ENCODE measurements around the gene TUBB2A.
"Not testable (repeated sequence)": the region's sequence is repeated elsewhere in the genome, so short reads cannot be mapped to it uniquely, and the experiment has no call there.

TUBB2A gene

DNA sequence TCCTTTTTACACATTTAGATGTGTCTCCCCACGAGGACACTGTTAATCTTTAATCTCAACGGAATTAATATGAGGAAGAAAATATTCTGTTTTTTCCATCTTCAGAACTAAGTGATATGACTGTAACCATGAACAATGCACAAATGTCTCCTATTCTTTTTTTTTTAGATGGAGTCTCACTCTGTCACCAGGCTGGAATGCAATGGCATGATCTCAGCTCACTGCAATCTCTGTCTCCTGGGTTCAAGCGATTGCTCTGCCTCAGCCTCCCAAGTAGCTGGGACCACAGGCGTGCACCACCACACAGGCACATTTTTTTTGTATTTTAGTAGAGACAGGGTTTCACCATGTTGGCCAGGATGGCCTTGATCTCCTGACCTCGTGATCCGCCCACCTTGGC is 19.5 kb downstream of the TUBB2A start:
- H3K4me3 ChIP-seq (ENCODE audit: low read depth in 1 of 2, low read length in 2 of 2); H3K27ac ChIP-seq (ENCODE audit: low read depth, low read length); H3K9me3 ChIP-seq (ENCODE audit: control insufficient read depth in 1 of 2, low read length in 2 of 2); H3K27me3 ChIP-seq (ENCODE audit: control insufficient read depth in 1 of 2, insufficient read depth in 2 of 2, low read length in 2 of 2); H3K9ac ChIP-seq (ENCODE audit: low read depth in 1 of 2, low read length in 2 of 2): not testable (repeated sequence)
- Histone ChIP-seq H3K36me3 (ENCODE audit: control insufficient read depth in 1 of 2, insufficient read depth in 2 of 2, low read length in 2 of 2) (peaks cover 7 to 28% of the 10 kb centered on the region in 2 donors), H3K4me1 (ENCODE audit: control insufficient read depth in 1 of 2, insufficient read depth in 2 of 2, low read length in 2 of 2) (peaks cover 39 to 46% of the 10 kb centered on the region in 2 donors)

DNA sequence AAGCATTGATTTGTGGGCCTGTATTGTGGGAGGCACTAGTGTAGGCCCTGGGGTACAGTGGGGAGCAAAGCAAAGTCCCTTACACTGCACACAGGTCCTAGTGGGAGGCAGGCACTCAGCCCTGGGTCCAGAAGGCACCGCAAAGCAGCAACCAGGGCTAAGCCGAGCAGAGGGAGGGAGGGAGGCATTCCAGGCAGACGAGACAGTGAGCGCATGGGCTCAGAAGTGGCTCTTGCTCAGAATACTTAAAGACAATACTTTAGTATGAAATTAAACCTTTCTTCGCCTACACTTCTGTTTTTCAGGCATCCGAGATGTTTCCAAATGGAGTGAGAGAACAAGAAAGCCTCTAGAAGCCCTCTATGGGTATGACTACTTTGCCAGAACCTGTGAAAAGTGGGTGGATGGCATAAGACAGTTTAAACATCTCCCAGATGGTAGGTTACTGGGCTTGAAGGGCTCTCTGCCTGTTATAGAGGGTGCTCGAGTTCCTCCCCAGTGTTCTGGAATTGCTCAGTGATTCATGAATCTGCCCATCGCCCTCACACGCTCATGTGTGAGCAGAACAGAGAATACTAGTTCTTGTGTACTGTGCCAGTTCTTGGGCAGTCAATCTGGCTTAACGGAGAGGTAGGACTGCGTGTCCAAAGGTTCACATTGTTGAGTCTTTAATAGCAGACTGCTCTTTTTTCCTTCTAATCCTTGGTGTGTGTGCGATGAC is 20.1 kb downstream of the TUBB2A start:
- Histone ChIP-seq H3K36me3 (ENCODE audit: control insufficient read depth in 1 of 2, insufficient read depth in 2 of 2, low read length in 2 of 2) (peaks cover 7 to 28% of the 10 kb centered on the region in 2 donors), H3K9ac (ENCODE audit: low read depth in 1 of 2, low read length in 2 of 2) (no peak overlapping the region), H3K9me3 (ENCODE audit: control insufficient read depth in 1 of 2, low read length in 2 of 2) (no peaks in the 10 kb centered on the region), H3K4me3 (ENCODE audit: low read depth in 1 of 2, low read length in 2 of 2) (no peak overlapping the region), H3K4me1 (ENCODE audit: control insufficient read depth in 1 of 2, insufficient read depth in 2 of 2, low read length in 2 of 2) (peaks cover 39 to 46% of the 10 kb centered on the region in 2 donors), H3K27me3 (ENCODE audit: control insufficient read depth in 1 of 2, insufficient read depth in 2 of 2, low read length in 2 of 2) (no peaks in the 10 kb centered on the region), H3K27ac (ENCODE audit: low read depth, low read length) (no peak overlapping the region)

DNA sequence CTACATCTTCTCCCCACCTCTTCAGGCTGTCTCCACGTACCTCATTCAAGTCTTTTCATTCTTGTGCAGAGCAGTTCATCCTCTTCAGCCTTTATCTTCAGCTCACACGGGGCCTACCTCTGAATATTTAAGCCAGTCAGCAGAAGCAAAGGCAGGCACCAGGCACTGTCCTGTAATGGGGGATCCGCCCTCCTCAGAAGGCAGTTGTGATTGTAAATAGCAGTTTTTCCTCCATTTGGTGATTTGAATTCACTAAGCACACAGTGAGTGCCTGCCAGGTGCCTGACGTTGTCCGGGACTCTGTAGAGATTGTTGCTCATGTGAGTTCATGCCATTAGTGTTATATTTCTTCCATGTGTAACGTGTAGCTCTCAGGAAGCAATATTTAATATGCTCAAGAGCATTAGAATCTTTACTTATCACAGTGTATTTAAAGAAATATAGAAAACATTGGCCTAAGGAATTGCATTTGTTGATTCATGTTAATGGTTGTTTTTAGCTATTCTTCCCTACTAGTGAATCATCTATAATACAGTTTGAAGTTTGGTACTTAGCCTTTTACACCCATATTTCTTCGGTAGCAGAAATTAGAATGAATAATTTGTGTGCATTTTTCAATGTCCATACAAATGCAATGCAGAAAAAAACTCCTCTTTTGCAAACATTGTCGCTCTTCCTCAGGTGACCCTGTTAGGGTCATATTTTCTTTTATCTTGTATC is 20.9 kb downstream of the TUBB2A start:
- H3K27me3 ChIP-seq (ENCODE audit: control insufficient read depth in 1 of 2, insufficient read depth in 2 of 2, low read length in 2 of 2) = no peaks in the 10 kb centered on the region
- H3K27ac ChIP-seq (ENCODE audit: low read depth, low read length) = no peak overlapping the region
- peaks cover 39 to 46% of the 10 kb centered on the region in 2 donors for H3K4me1 ChIP-seq (ENCODE audit: control insufficient read depth in 1 of 2, insufficient read depth in 2 of 2, low read length in 2 of 2)
- H3K4me3 ChIP-seq (ENCODE audit: low read depth in 1 of 2, low read length in 2 of 2) = no peak overlapping the region
- H3K9me3 ChIP-seq (ENCODE audit: control insufficient read depth in 1 of 2, low read length in 2 of 2) = no peaks in the 10 kb centered on the region
- H3K9ac ChIP-seq (ENCODE audit: low read depth in 1 of 2, low read length in 2 of 2) = no peak overlapping the region
- peaks cover 7 to 36% of the 10 kb centered on the region in 2 donors for H3K36me3 ChIP-seq (ENCODE audit: control insufficient read depth in 1 of 2, insufficient read depth in 2 of 2, low read length in 2 of 2)

DNA sequence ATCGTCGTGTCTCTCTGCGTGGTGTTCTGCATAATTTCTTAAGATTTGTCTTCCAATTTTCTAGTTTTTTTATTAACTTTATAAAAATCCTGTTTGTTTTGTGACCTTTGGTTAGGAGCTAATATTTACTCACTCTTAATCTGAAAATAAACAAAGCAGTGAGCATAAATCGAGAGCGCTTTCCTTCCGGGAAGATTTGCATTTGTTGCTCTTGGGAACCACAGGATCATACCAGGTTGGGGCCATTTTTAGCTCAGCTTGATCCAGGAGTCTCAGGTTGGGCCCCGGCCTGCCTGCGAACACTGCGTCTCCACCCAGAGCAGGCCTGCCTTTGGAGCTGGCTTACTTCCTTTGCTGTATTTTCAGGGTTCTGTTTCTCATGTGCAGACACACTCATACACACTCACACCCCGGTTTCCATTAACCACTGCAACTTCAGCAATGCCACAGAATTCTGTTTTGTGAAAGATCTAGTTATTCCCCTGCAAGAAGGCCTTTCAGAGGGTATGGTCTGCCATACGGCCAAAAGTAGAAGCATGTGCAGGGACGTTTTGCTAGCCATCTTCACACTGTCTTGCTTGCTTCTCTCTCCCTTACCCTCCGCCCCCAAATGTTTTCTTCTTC is 21.6 kb downstream of the TUBB2A start:
- Histone ChIP-seq H3K36me3 (ENCODE audit: control insufficient read depth in 1 of 2, insufficient read depth in 2 of 2, low read length in 2 of 2) (peaks cover 7 to 35% of the 10 kb centered on the region in 2 donors), H3K4me3 (ENCODE audit: low read depth in 1 of 2, low read length in 2 of 2) (no peak overlapping the region), H3K27ac (ENCODE audit: low read depth, low read length) (no peak overlapping the region), H3K9ac (ENCODE audit: low read depth in 1 of 2, low read length in 2 of 2) (no peak overlapping the region), H3K4me1 (ENCODE audit: control insufficient read depth in 1 of 2, insufficient read depth in 2 of 2, low read length in 2 of 2) (peaks cover 39 to 46% of the 10 kb centered on the region in 2 donors), H3K27me3 (ENCODE audit: control insufficient read depth in 1 of 2, insufficient read depth in 2 of 2, low read length in 2 of 2) (no peaks in the 10 kb centered on the region), H3K9me3 (ENCODE audit: control insufficient read depth in 1 of 2, low read length in 2 of 2) (no peaks in the 10 kb centered on the region)

DNA sequence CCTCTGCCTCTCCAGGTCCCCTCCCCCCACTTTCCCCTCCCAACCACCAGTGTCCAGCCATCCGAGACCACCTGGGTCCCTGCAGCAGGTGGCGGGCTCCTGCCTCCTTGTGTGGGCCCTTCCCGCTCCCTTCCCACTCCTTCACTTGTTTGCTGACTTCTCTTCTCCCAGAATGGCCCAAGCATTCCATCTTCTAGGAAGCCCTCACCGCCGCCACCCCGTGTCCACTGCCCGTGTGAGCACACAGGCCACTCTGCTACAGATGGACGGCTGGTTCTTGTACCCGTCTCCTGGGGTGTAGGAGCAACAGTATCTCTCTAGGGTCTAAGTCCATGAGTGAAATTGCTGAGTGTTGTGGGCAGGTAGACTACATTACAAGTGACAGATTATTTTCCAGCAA is 23.8 kb downstream of the TUBB2A start:
- no peak overlapping the region for H3K4me3 ChIP-seq (ENCODE audit: low read depth in 1 of 2, low read length in 2 of 2)
- no peak overlapping the region for H3K9ac ChIP-seq (ENCODE audit: low read depth in 1 of 2, low read length in 2 of 2)
- no peak overlapping the region for H3K27ac ChIP-seq (ENCODE audit: low read depth, low read length)
- H3K9me3 ChIP-seq (ENCODE audit: control insufficient read depth in 1 of 2, low read length in 2 of 2) = no peaks in the 10 kb centered on the region
- H3K36me3 ChIP-seq (ENCODE audit: control insufficient read depth in 1 of 2, insufficient read depth in 2 of 2, low read length in 2 of 2) = peaks cover 10 to 45% of the 10 kb centered on the region in 2 donors
- peaks cover 27 to 31% of the 10 kb centered on the region in 2 donors for H3K4me1 ChIP-seq (ENCODE audit: control insufficient read depth in 1 of 2, insufficient read depth in 2 of 2, low read length in 2 of 2)
- no peaks in the 10 kb centered on the region for H3K27me3 ChIP-seq (ENCODE audit: control insufficient read depth in 1 of 2, insufficient read depth in 2 of 2, low read length in 2 of 2)

DNA sequence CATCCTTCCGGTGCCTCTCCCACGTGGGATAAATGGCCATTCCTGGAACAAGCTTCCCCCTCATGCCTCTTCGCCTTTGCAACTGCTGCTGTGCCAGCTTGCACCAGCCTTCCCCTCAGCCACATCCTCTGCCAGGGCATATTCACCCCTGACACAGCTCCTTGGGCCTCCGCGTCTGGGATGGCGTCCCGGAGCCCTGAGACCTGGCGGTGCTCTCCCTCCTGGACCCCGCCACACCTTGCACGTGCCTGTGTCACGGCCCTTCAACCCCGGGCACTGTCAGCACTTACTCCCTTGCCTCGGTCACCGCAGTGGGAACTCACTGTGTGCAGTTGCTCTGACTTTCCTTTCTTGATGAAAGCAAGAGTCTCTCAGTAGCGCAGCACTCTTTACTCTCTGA is 25.6 kb downstream of the TUBB2A start:
- Histone ChIP-seq H3K9me3 (ENCODE audit: control insufficient read depth in 1 of 2, low read length in 2 of 2) (no peaks in the 10 kb centered on the region), H3K4me1 (ENCODE audit: control insufficient read depth in 1 of 2, insufficient read depth in 2 of 2, low read length in 2 of 2) (peaks cover 15 to 16% of the 10 kb centered on the region in 2 donors), H3K27ac (ENCODE audit: low read depth, low read length) (no peak overlapping the region), H3K4me3 (ENCODE audit: low read depth in 1 of 2, low read length in 2 of 2) (no peak overlapping the region), H3K27me3 (ENCODE audit: control insufficient read depth in 1 of 2, insufficient read depth in 2 of 2, low read length in 2 of 2) (no peaks in the 10 kb centered on the region), H3K9ac (ENCODE audit: low read depth in 1 of 2, low read length in 2 of 2) (no peak overlapping the region), H3K36me3 (ENCODE audit: control insufficient read depth in 1 of 2, insufficient read depth in 2 of 2, low read length in 2 of 2) (peaks cover 5 to 46% of the 10 kb centered on the region in 2 donors)

DNA sequence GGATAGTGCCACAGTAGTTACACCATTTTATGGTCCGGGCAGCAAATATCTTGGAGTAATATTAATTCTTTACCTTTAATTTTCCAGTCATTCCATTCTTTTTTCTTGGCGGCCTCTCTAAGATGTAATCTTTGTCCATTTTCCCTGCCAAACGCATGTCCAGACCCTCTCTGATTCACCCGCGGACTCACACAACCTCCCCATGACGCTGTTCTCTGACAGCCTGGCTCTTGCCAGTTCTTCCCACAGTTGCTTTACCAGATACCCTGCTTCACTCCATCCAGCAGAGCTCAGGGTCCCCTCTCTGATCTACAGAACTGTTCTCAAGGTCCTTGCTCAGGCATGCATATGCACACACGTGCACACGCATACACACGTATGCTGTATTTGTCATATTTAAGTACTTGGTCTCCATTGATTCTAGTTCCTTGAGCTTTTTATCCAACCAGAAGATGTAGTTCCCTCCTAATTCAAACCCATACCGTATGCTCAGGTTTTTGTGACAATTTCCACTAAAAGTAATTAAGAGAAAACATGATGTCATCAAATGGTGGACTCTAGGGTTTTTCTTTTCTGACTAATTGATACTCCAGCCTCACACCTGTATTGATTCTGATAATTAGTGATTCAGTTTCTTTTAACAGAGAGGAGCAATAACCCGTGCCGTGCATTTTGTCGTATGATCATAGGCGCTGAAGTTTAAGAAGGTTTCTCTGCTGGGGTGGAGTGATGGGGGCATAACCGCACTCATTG is 28.8 kb downstream of the TUBB2A start:
- no peaks in the 10 kb centered on the region for H3K4me1 ChIP-seq (ENCODE audit: control insufficient read depth in 1 of 2, insufficient read depth in 2 of 2, low read length in 2 of 2)
- H3K36me3 ChIP-seq (ENCODE audit: control insufficient read depth in 1 of 2, insufficient read depth in 2 of 2, low read length in 2 of 2) = peaks cover 8 to 37% of the 10 kb centered on the region in 2 donors
- no peak overlapping the region for H3K9ac ChIP-seq (ENCODE audit: low read depth in 1 of 2, low read length in 2 of 2)
- no peaks in the 10 kb centered on the region for H3K9me3 ChIP-seq (ENCODE audit: control insufficient read depth in 1 of 2, low read length in 2 of 2)
- no peak overlapping the region for H3K27ac ChIP-seq (ENCODE audit: low read depth, low read length)
- no peak overlapping the region for H3K4me3 ChIP-seq (ENCODE audit: low read depth in 1 of 2, low read length in 2 of 2)
- H3K27me3 ChIP-seq (ENCODE audit: control insufficient read depth in 1 of 2, insufficient read depth in 2 of 2, low read length in 2 of 2) = no peaks in the 10 kb centered on the region

DNA sequence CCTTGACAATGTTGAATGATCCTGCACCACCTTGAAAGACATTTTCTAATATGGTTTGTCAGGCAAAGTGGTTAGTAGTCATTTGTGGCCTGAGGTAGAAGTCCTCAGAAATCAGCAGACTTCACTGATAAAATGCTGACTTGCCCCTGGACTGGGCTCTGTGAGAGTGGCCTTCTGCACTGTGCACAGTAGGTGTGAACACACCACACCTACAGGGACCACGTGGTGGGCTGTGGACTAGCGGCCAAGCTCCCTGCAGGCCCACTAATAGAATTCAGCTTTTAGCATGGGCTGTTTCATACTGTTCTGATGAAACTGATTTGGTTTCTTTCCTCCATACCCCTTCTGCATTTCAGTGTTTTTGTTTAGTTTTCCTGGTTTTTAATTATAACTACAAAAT is 31.5 kb downstream of the TUBB2A start:
- H3K27me3 ChIP-seq (ENCODE audit: control insufficient read depth in 1 of 2, insufficient read depth in 2 of 2, low read length in 2 of 2) = no peaks in the 10 kb centered on the region
- no peak overlapping the region for H3K9ac ChIP-seq (ENCODE audit: low read depth in 1 of 2, low read length in 2 of 2)
- H3K4me1 ChIP-seq (ENCODE audit: control insufficient read depth in 1 of 2, insufficient read depth in 2 of 2, low read length in 2 of 2) = no peaks in the 10 kb centered on the region
- no peak overlapping the region for H3K4me3 ChIP-seq (ENCODE audit: low read depth in 1 of 2, low read length in 2 of 2)
- no peak overlapping the region for H3K27ac ChIP-seq (ENCODE audit: low read depth, low read length)
- H3K9me3 ChIP-seq (ENCODE audit: control insufficient read depth in 1 of 2, low read length in 2 of 2) = no peaks in the 10 kb centered on the region
- peaks cover 8 to 25% of the 10 kb centered on the region in 2 donors for H3K36me3 ChIP-seq (ENCODE audit: control insufficient read depth in 1 of 2, insufficient read depth in 2 of 2, low read length in 2 of 2)

DNA sequence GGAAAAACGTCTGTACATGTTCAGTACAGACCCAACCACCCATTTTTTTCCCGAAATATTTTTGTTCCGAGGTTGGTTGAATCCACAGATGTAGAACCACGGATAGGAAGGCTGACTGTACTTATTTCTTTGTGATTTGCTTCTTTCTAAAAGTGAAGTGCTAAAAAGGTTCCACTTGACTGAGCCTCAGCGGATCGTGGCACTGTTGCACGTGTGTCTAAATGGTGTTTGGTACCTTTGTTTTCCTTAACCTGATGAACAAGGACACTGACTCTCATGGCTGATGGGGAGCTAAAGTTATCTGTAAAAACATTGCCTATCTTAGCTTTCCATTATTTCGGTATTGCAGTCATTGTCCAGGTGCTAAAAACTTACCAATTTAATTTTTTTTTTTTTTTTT is 32.7 kb downstream of the TUBB2A start:
- Histone ChIP-seq H3K36me3 (ENCODE audit: control insufficient read depth in 1 of 2, insufficient read depth in 2 of 2, low read length in 2 of 2) (peaks cover 8 to 15% of the 10 kb centered on the region in 2 donors), H3K9ac (ENCODE audit: low read depth in 1 of 2, low read length in 2 of 2) (no peak overlapping the region), H3K4me3 (ENCODE audit: low read depth in 1 of 2, low read length in 2 of 2) (no peak overlapping the region), H3K27ac (ENCODE audit: low read depth, low read length) (no peak overlapping the region), H3K4me1 (ENCODE audit: control insufficient read depth in 1 of 2, insufficient read depth in 2 of 2, low read length in 2 of 2) (peaks cover 0 to 5% of the 10 kb centered on the region in 2 donors), H3K27me3 (ENCODE audit: control insufficient read depth in 1 of 2, insufficient read depth in 2 of 2, low read length in 2 of 2) (no peaks in the 10 kb centered on the region), H3K9me3 (ENCODE audit: control insufficient read depth in 1 of 2, low read length in 2 of 2) (no peaks in the 10 kb centered on the region)

DNA sequence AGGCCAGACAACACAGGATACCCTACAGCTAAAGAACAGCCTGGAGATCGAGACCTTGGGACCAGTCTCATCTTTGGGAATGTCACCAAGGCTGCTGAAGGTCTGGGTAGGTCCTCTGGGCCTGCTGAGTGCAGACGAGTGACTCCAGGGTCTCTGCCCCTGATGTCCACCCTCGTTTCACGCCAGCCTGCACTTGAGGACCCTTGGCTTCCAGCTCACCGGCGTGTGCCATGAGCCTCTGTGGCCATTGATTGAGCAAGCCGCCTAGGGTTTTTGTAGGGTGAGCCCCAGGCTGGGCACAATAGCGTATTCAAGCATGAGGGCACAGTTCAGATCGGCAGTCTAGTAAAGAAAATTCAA is 34.5 kb downstream of the TUBB2A start:
- H3K27ac ChIP-seq (ENCODE audit: low read depth, low read length) = no peak overlapping the region
- H3K27me3 ChIP-seq (ENCODE audit: control insufficient read depth in 1 of 2, insufficient read depth in 2 of 2, low read length in 2 of 2) = no peaks in the 10 kb centered on the region
- peaks cover 0 to 3% of the 10 kb centered on the region in 2 donors for H3K36me3 ChIP-seq (ENCODE audit: control insufficient read depth in 1 of 2, insufficient read depth in 2 of 2, low read length in 2 of 2)
- H3K4me3 ChIP-seq (ENCODE audit: low read depth in 1 of 2, low read length in 2 of 2) = no peak overlapping the region
- no peak overlapping the region for H3K9ac ChIP-seq (ENCODE audit: low read depth in 1 of 2, low read length in 2 of 2)
- peaks cover 7 to 13% of the 10 kb centered on the region in 2 donors for H3K4me1 ChIP-seq (ENCODE audit: control insufficient read depth in 1 of 2, insufficient read depth in 2 of 2, low read length in 2 of 2)
- no peaks in the 10 kb centered on the region for H3K9me3 ChIP-seq (ENCODE audit: control insufficient read depth in 1 of 2, low read length in 2 of 2)
